GM13976 (cell line): ENCODE results near the gene CUEDC2.

Source experiments
- DNase-seq: peaks from one replicate; pipeline ENCODE4 v3.0.0; 2012; ENCODE audit warnings: low spot score
- CTCF ChIP-seq: IDR thresholded peaks from 2 replicates; pipeline ENCODE4 v1.5.1; 2012; ENCODE audit warnings: borderline replicate concordance, mild to moderate bottlenecking; ENCODE audit not compliant: insufficient read depth; ENCODE audit errors: extremely low read depth, missing control alignments, control extremely low read depth
- in situ Hi-C: fragments of 300-500 bp; cut with MboI; formaldehyde crosslinking; loops from one replicate; pipeline ENCODE4 v1.12.0; 2022; ENCODE audit warnings: low sequenced_read_pairs, mixed read lengths, inconsistent platforms; ENCODE audit not compliant: unreplicated experiment

Gene CUEDC2

GRCh38 chr10:102405108-102405571 lies 27.2 kb downstream of the CUEDC2 start:
- DNase-seq = no peak
- no peak for TF ChIP-seq CTCF
- in situ Hi-C loops = no loop called here

GRCh38 chr10:102404361-102405107 lies 27.8 kb downstream of the CUEDC2 start:
- in situ Hi-C loops = no loop called here
- no peak for DNase-seq
- no peak for TF ChIP-seq CTCF

GRCh38 chr10:102403115-102403514 lies 29.3 kb downstream of the CUEDC2 start:
- TF ChIP-seq CTCF = no peak
- no peak for DNase-seq
- in situ Hi-C loops = no loop called here

GRCh38 chr10:102402512-102402896 lies 29.9 kb downstream of the CUEDC2 start:
- no peak for DNase-seq
- TF ChIP-seq CTCF = no peak

GRCh38 chr10:102401735-102402511 lies 30.5 kb downstream of the CUEDC2 start:
- no peak for DNase-seq
- TF ChIP-seq CTCF = no peak
- in situ Hi-C loops = no loop called here

More at GRCh38 chr10:102402512-102402896, 29.9 kb downstream of the CUEDC2 start:
- in situ Hi-C loops = no loop called here

- TF ChIP-seq CTCF = no peak
- DNase-seq = no peak
- in situ Hi-C loops = no loop called here
Measured at GRCh38 chr10:102401342-102401654, 31.1 kb downstream of the CUEDC2 start.
